Panc1 (cell line): Measurements from ENCODE around the gene UBE2G1. TPM values are rescaled to one million over a fixed set of nuclear protein-coding genes. Genes with fewer than 3 reads are reported as not detected.

Experiments
- ATAC-seq: fragments of 200-7000 bp; cut with Tn5 transposase; 2 replicates; pipeline ENCODE4 v1.9.1; 2020; ENCODE audit warnings: mild to moderate bottlenecking, moderate library complexity
- BruUV-seq: library from RNA; stranded (reverse); fragments of 400-500 nt; replicated peaks from 2 replicates; lab custom pipeline; 2021; lab: Mats Ljungman, UMichigan
- CTCF ChIA-PET: fragments of 300-600 bp; sonication (Branson Sonifier 250); formaldehyde crosslinking; loops from one replicate; lab custom pipeline; 2022; ENCODE audit warnings: antibody characterized with exemption; lab: Charles Lee
- POLR2A ChIA-PET: fragments of 300-600 bp; sonication (Branson Sonifier 250); formaldehyde crosslinking; loops from one replicate; lab custom pipeline; 2022; ENCODE audit warnings: antibody characterized with exemption; lab: Charles Lee
- DNase-seq: peaks from one replicate; pipeline ENCODE4 v3.0.0-alpha.2; 2010; ENCODE audit warnings: low read depth, low spot score
- H3K27ac ChIP-seq: 2 replicates; pipeline ENCODE4 v1.5.1; 2011; ENCODE audit warnings: mild to moderate bottlenecking, low read length, inconsistent platforms
- H3K27me3 ChIP-seq: fragments of 200-500 bp; sonication (Bioruptor generic); 2 replicates; pipeline ENCODE4 v1.6.0; 2014; ENCODE audit warnings: low read length, inconsistent platforms; ENCODE audit not compliant: control insufficient read depth, insufficient read depth
- H3K36me3 ChIP-seq: fragments of 200-500 bp; sonication (Bioruptor generic); 2 replicates; pipeline ENCODE4 v1.5.1; 2014; ENCODE audit warnings: inconsistent platforms, mild to moderate bottlenecking, low read length, moderate library complexity; ENCODE audit not compliant: control insufficient read depth, insufficient read depth
- H3K4me1 ChIP-seq: 2 replicates; pipeline ENCODE4 v1.5.1; 2011; ENCODE audit warnings: inconsistent platforms, mild to moderate bottlenecking, low read length, moderate library complexity; ENCODE audit not compliant: control insufficient read depth, insufficient read depth
- H3K4me3 ChIP-seq, 2 experiments: 2 replicates each; pipeline ENCODE4 v1.5.1; 2011 to 2012; ENCODE audit warnings: low read depth in 2 of 2, low read length in 2 of 2, mild to moderate bottlenecking in 2 of 2, inconsistent platforms in 1 of 2, moderate library complexity in 1 of 2
- H3K9me3 ChIP-seq: fragments of 200-500 bp; sonication (Bioruptor generic); 2 replicates; pipeline ENCODE4 v1.5.1; 2014; ENCODE audit warnings: low read depth, mild to moderate bottlenecking, inconsistent platforms, low read length, moderate library complexity; ENCODE audit not compliant: control insufficient read depth, insufficient read depth
- CTCF ChIP-seq: fragments of 450-650 bp; IDR thresholded peaks from 2 replicates; pipeline ENCODE4 v1.5.1; 2017; ENCODE audit warnings: mild to moderate bottlenecking
- POLR2AphosphoS5 ChIP-seq: IDR thresholded peaks from 2 replicates; pipeline ENCODE4 v1.6.1; 2012; ENCODE audit warnings: mild to moderate bottlenecking, low read depth, low read length, moderate library complexity
- REST ChIP-seq, 2 experiments: IDR thresholded peaks; 2 replicates each; pipeline ENCODE4 v1.6.1; 2011 to 2012; ENCODE audit warnings: low read depth in 2 of 2, control low read depth in 1 of 2, low read length in 1 of 2, mild to moderate bottlenecking in 1 of 2, moderate library complexity in 1 of 2; ENCODE audit not compliant: insufficient read depth in 1 of 2
- SIN3A ChIP-seq: IDR thresholded peaks from 2 replicates; pipeline ENCODE4 v1.6.1; 2012; ENCODE audit warnings: low read depth, mild to moderate bottlenecking, low read length, moderate library complexity, borderline replicate concordance; ENCODE audit not compliant: insufficient read depth
- TCF7L2 ChIP-seq: IDR thresholded peaks from 2 replicates; pipeline ENCODE4 v1.6.1; 2011; ENCODE audit warnings: mild to moderate bottlenecking, low read depth, low read length, inconsistent platforms
- in situ Hi-C: cut with HindIII; loops from 2 replicates; pipeline ENCODE4 v1.10.0; 2016; ENCODE audit warnings: low sequenced_read_pairs, low pct_unique_long_range_greater_than_20kb
- intact Hi-C: fragments of 100-400 bp; cut with micrococcal nuclease; formaldehyde crosslinking; loops from one replicate; pipeline ENCODE4 v1.10.0; 2022; ENCODE audit not compliant: unreplicated experiment
- total RNA-seq: library from RNA; stranded (reverse); gene quantifications from one replicate; pipeline ENCODE4 v1.2.1, GENCODE V29; 2021; ENCODE audit not compliant: unreplicated experiment

The UBE2G1 gene
- total RNA-seq, 1 experiment from 2014 or later, result 119 TPM

GRCh38 chr17:4247971-4248388 is 118.5 kb downstream of the UBE2G1 start:
- ATAC-seq (no peak), DNase-seq (no peak)
- ChIA-PET CTCF (no interaction called here), POLR2A (no interaction called here)
- Histone ChIP-seq H3K27ac (no peak overlapping the region), H3K9me3 (no peaks in the 10 kb centered on the region), H3K4me3 (no peak overlapping the region), H3K27me3 (no peaks in the 10 kb centered on the region), H3K36me3 (no peaks in the 10 kb centered on the region), H3K4me1 (0 out of 2 replicates have a peak, but pooled peaks cover 4% of the 10 kb centered on the region)
- intact Hi-C loops (no loop called here), in situ Hi-C loops (no loop called here)
- TF ChIP-seq REST (IDR thresholded peaks at IDR 0.05; ENCODE audit: insufficient read depth in 1 of 2, low read depth in 2 of 2, low read length in 1 of 2) (no peak), SIN3A (no peak), TCF7L2 (no peak), CTCF (no peak), POLR2AphosphoS5 (no peak)
- no TSS peak for BruUV-seq

- Histone ChIP-seq H3K4me3 (no peak overlapping the region), H3K36me3 (no peaks in the 10 kb centered on the region), H3K27ac (no peak overlapping the region), H3K9me3 (no peaks in the 10 kb centered on the region), H3K4me1 (0 out of 2 replicates have a peak, but pooled peaks cover 4% of the 10 kb centered on the region), H3K27me3 (no peaks in the 10 kb centered on the region)
- BruUV-seq, result no TSS peak
- POLR2A ChIA-PET, result no interaction called here
- ATAC-seq (no peak), DNase-seq (no peak)
- no peak for TF ChIP-seq SIN3A
- no peak for TF ChIP-seq CTCF
- TF ChIP-seq POLR2AphosphoS5, result no peak
- no peak for TF ChIP-seq TCF7L2
- TF ChIP-seq REST (IDR thresholded peaks at IDR 0.05; ENCODE audit: insufficient read depth in 1 of 2, low read depth in 2 of 2, low read length in 1 of 2), result no peak
- CTCF ChIA-PET, result interaction anchor here (0.7 kb wide), 1 partner anchor 165 kb away, joined by 3 read pairs; no protein-coding TSS in a partner anchor
- intact Hi-C loops (no loop called here), in situ Hi-C loops (no loop called here)
Observed at GRCh38 chr17:4247361-4247970, 119.0 kb downstream of the UBE2G1 start.
